Measurements from ENCODE around the gene DHX38. TPM values are rescaled to one million over a fixed set of nuclear protein-coding genes. Genes with fewer than 3 reads are reported as not detected.
"Not testable (repeated sequence)": the region's sequence is repeated elsewhere in the genome, so short reads cannot be mapped to it uniquely, and the experiment has no call there.

The DHX38 gene
- total and polyA plus RNA-seq, 3 experiments from 2014 or later, result 32.7 to 98.3 (median 93.6) TPM

GRCh38 chr16:72055911-72056310 lies 37.7 kb upstream of the DHX38 start:
- H3K9me3 ChIP-seq (ENCODE audit: low read length), result no peaks in the 10 kb centered on the region
- no peaks in the 10 kb centered on the region for H3K27me3 ChIP-seq (ENCODE audit: insufficient read depth, low read length, poor library complexity, severe bottlenecking)
- Mint-ChIP-seq H3K36me3 (no peaks in the 10 kb centered on the region), H3K4me3 (no peak overlapping the region), H3K4me1 (no peaks in the 10 kb centered on the region), H3K27me3 (no peaks in the 10 kb centered on the region), H3K9me3 (peaks cover 0 to 2% (median 0%) of the 10 kb centered on the region in 5 donors), H3K27ac (peak overlapping the region in 1 of 8 donors; percentile 26)
- no peaks in the 10 kb centered on the region for H3K4me1 ChIP-seq (ENCODE audit: insufficient read depth, low read length)
- no peak for DNase-seq
- H3K27ac ChIP-seq (ENCODE audit: low read depth, low read length), result no peak overlapping the region
- ChIA-PET POLR2A (no interaction called here), CTCF (no interaction called here)
- H3K36me3 ChIP-seq (ENCODE audit: insufficient read depth, low read length), result no peaks in the 10 kb centered on the region
- no peak overlapping the region for H3K4me3 ChIP-seq (ENCODE audit: low read length)

DNA sequence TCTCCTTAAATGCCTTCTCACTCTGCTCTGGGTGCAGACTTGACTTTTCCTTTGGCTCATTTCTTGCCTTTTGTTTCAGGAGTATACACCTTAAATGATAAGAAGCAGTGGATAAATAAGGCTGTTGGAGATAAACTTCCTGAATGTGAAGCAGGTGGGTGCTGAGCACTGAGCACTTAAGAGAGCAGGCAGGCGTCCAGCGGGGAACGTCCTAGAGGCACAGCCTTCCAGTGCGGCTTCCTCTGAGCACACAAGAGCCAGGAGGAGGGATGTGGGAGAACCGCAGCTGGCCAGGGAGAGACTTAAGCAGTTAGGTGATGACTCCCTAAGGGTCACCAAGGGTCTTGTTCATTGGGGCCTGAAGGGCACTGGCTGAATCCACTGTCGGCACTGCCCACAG lies 36.3 kb upstream of the DHX38 start:
- H3K9me3 Mint-ChIP-seq; H3K4me1 ChIP-seq (ENCODE audit: insufficient read depth, low read length); POLR2A ChIA-PET; H3K4me3 Mint-ChIP-seq; CTCF ChIA-PET; H3K27ac ChIP-seq (ENCODE audit: low read depth, low read length); H3K9me3 ChIP-seq (ENCODE audit: low read length); H3K4me1 Mint-ChIP-seq; H3K36me3 ChIP-seq (ENCODE audit: insufficient read depth, low read length); DNase-seq; H3K4me3 ChIP-seq (ENCODE audit: low read length); H3K27me3 ChIP-seq (ENCODE audit: insufficient read depth, low read length, poor library complexity, severe bottlenecking); H3K27ac Mint-ChIP-seq; H3K36me3 Mint-ChIP-seq; H3K27me3 Mint-ChIP-seq: not testable (repeated sequence)

DNA sequence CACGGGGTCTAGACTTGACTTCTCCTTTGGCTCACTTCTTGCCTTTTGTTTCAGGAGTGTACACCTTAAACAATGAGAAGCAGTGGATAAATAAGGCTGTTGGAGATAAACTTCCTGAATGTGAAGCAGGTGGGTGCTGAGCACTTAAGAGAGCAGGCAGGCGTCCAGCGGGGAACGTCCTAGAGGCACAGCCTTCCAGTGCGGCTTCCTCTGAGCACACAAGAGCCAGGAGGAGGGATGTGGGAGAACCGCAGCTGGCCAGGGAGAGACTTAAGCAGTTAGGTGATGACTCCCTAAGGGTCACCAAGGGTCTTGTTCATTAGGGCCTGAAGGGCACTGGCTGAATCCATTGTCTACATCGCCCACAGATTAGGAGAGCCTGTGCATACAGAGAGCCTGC lies 34.6 kb upstream of the DHX38 start:
- POLR2A ChIA-PET; H3K27ac ChIP-seq (ENCODE audit: low read depth, low read length); H3K4me1 ChIP-seq (ENCODE audit: insufficient read depth, low read length); CTCF ChIA-PET; H3K36me3 ChIP-seq (ENCODE audit: insufficient read depth, low read length); H3K36me3 Mint-ChIP-seq; H3K27me3 Mint-ChIP-seq; H3K27ac Mint-ChIP-seq; H3K9me3 Mint-ChIP-seq; H3K4me3 ChIP-seq (ENCODE audit: low read length); H3K4me3 Mint-ChIP-seq; H3K9me3 ChIP-seq (ENCODE audit: low read length); DNase-seq; H3K4me1 Mint-ChIP-seq; H3K27me3 ChIP-seq (ENCODE audit: insufficient read depth, low read length, poor library complexity, severe bottlenecking): not testable (repeated sequence)

- Mint-ChIP-seq H3K27me3 (no peaks in the 10 kb centered on the region), H3K4me1 (no peaks in the 10 kb centered on the region), H3K4me3 (no peak overlapping the region), H3K9me3 (no peaks in the 10 kb centered on the region), H3K36me3 (peaks cover 4 to 7% (median 5%) of the 10 kb centered on the region in 3 donors), H3K27ac (no peak overlapping the region)
- H3K27ac ChIP-seq (ENCODE audit: low read depth, low read length), result no peak overlapping the region
- no peaks in the 10 kb centered on the region for H3K27me3 ChIP-seq (ENCODE audit: insufficient read depth, low read length, poor library complexity, severe bottlenecking)
- no peaks in the 10 kb centered on the region for H3K36me3 ChIP-seq (ENCODE audit: insufficient read depth, low read length)
- H3K4me1 ChIP-seq (ENCODE audit: insufficient read depth, low read length), result no peaks in the 10 kb centered on the region
- H3K9me3 ChIP-seq (ENCODE audit: low read length), result no peaks in the 10 kb centered on the region
- no peak overlapping the region for H3K4me3 ChIP-seq (ENCODE audit: low read length)
- CTCF ChIA-PET, result no interaction called here
- POLR2A ChIA-PET, result no interaction called here
- no peak for DNase-seq
These were observed 33.2 kb upstream of the DHX38 start for GRCh38 chr16:72060405-72060804.

GRCh38 chr16:72061564-72061963 lies 32.1 kb upstream of the DHX38 start:
- Histone ChIP-seq H3K4me1 (ENCODE audit: insufficient read depth, low read length) (no peaks in the 10 kb centered on the region), H3K4me3 (ENCODE audit: low read length) (no peak overlapping the region), H3K36me3 (ENCODE audit: insufficient read depth, low read length) (no peaks in the 10 kb centered on the region), H3K27me3 (ENCODE audit: insufficient read depth, low read length, poor library complexity, severe bottlenecking) (no peaks in the 10 kb centered on the region), H3K9me3 (ENCODE audit: low read length) (no peaks in the 10 kb centered on the region), H3K27ac (ENCODE audit: low read depth, low read length) (no peak overlapping the region)
- ChIA-PET CTCF (no interaction called here), POLR2A (no interaction called here)
- Mint-ChIP-seq H3K4me3 (no peak overlapping the region), H3K9me3 (no peaks in the 10 kb centered on the region), H3K36me3 (peaks cover 4 to 7% (median 5%) of the 10 kb centered on the region in 3 donors), H3K4me1 (no peaks in the 10 kb centered on the region), H3K27ac (no peak overlapping the region), H3K27me3 (no peaks in the 10 kb centered on the region)
- no peak for DNase-seq

DNA sequence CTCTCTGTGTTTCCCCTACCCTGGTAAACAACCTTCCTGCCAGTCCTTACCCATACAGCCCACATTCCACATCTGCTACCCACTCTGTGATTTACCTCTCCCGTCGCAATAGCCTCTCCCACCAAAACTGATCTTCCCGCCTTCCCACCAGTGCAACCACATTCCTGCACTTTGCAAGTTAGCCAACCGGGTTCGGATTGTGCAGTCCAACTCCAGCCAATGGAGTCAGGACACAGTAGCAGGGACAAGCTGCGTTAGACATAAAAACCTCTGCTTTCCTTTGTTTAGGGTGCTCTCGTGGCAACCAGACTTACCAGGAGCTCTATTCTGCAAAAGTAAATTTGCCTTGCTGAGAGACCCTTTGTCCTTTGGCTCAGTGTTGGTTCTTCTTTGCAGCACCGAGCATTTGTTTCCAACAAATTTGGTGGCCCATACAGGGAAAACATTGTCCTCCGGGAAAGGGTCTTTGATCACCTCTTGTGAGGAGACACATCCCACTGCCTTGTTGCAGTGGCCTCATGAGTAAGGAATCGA lies 29.2 kb upstream of the DHX38 start:
- CTCF ChIA-PET, result no interaction called here
- Mint-ChIP-seq H3K36me3 (peaks cover 4 to 7% (median 5%) of the 10 kb centered on the region in 3 donors), H3K27ac (peak overlapping the region in 1 of 8 donors; percentile 63), H3K4me3 (no peak overlapping the region), H3K9me3 (no peaks in the 10 kb centered on the region), H3K27me3 (no peaks in the 10 kb centered on the region), H3K4me1 (no peaks in the 10 kb centered on the region)
- Histone ChIP-seq H3K36me3 (ENCODE audit: insufficient read depth, low read length) (no peaks in the 10 kb centered on the region), H3K27ac (ENCODE audit: low read depth, low read length) (no peak overlapping the region), H3K4me3 (ENCODE audit: low read length) (no peak overlapping the region), H3K9me3 (ENCODE audit: low read length) (no peaks in the 10 kb centered on the region), H3K27me3 (ENCODE audit: insufficient read depth, low read length, poor library complexity, severe bottlenecking) (no peaks in the 10 kb centered on the region), H3K4me1 (ENCODE audit: insufficient read depth, low read length) (no peaks in the 10 kb centered on the region)
- no peak for DNase-seq
- POLR2A ChIA-PET, result no interaction called here

DNA sequence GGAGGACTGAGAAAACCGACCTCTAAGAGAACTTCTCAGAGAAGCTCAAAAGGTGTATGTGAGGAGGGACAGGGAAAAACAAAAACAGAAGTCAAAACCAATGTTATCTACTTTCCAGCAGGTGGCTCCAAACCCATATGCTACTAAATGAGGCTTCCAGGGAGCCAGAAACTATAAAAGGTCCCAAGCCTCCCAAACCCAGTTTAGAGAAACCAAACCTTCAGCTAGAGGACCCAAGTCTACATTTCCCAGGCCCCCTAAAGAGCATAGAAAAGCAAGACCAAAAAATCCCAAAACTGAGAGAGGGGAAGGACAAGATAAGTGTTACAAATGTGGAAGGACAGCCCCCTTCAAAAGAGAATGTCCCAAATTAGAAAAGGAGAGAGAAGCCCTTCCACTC lies 26.9 kb upstream of the DHX38 start:
- H3K9me3 ChIP-seq (ENCODE audit: low read length), result no peaks in the 10 kb centered on the region
- H3K36me3 Mint-ChIP-seq, result peaks cover 4 to 9% (median 5%) of the 10 kb centered on the region in 3 donors
- no peak overlapping the region for H3K4me3 Mint-ChIP-seq
- H3K9me3 Mint-ChIP-seq, result no peaks in the 10 kb centered on the region
- H3K27me3 Mint-ChIP-seq, result no peaks in the 10 kb centered on the region
- H3K27ac Mint-ChIP-seq, result peak overlapping the region in 2 of 8 donors; percentile 38 to 77
- H3K27ac ChIP-seq (ENCODE audit: low read depth, low read length), result no peak overlapping the region
- ChIA-PET POLR2A (interaction anchor here (0.6 kb wide), 1 partner anchor 776 kb away, joined by 3 read pairs; no protein-coding TSS in a partner anchor), CTCF (interaction anchor here (1.1 to 1.3 kb wide), 3 partner anchors 20 to 31 kb away, joined by 3 to 5 read pairs (median 3); no protein-coding TSS in a partner anchor)
- H3K4me1 Mint-ChIP-seq, result no peaks in the 10 kb centered on the region
- no peak overlapping the region for H3K4me3 ChIP-seq (ENCODE audit: low read length)
- no peaks in the 10 kb centered on the region for H3K4me1 ChIP-seq (ENCODE audit: insufficient read depth, low read length)
- H3K27me3 ChIP-seq (ENCODE audit: insufficient read depth, low read length, poor library complexity, severe bottlenecking), result no peaks in the 10 kb centered on the region
- no peaks in the 10 kb centered on the region for H3K36me3 ChIP-seq (ENCODE audit: insufficient read depth, low read length)
- peak in 2 of 5 donors; percentile 5 to 17 for DNase-seq

DNA sequence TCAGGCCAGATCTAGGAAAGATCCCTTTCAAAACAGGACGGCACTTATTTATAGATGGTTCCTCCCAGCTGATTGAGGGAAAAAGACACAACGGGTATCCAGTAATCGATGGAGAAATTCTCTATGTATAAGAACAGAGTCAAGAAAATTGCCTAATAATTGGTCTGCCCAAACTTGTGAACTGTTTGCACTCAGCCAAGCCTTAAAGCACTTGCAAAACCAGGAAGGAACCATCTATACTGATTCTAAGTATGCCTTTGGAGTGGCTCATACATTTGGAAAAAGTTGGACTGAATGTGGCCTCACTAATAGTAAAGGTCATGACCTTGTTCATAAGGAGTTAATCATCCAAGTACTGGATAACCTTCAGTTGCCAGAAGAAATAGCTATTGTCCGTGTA lies 24.7 kb upstream of the DHX38 start:
- Mint-ChIP-seq H3K36me3 (peaks cover 4 to 8% (median 4%) of the 10 kb centered on the region in 3 donors), H3K4me3 (no peak overlapping the region), H3K4me1 (no peaks in the 10 kb centered on the region), H3K27me3 (no peaks in the 10 kb centered on the region), H3K9me3 (no peaks in the 10 kb centered on the region), H3K27ac (no peak overlapping the region)
- Histone ChIP-seq H3K4me1 (ENCODE audit: insufficient read depth, low read length) (no peaks in the 10 kb centered on the region), H3K27me3 (ENCODE audit: insufficient read depth, low read length, poor library complexity, severe bottlenecking) (no peaks in the 10 kb centered on the region), H3K9me3 (ENCODE audit: low read length) (no peaks in the 10 kb centered on the region), H3K27ac (ENCODE audit: low read depth, low read length) (no peak overlapping the region), H3K36me3 (ENCODE audit: insufficient read depth, low read length) (no peaks in the 10 kb centered on the region), H3K4me3 (ENCODE audit: low read length) (no peak overlapping the region)
- DNase-seq, result no peak
- CTCF ChIA-PET, result no interaction called here
- POLR2A ChIA-PET, result no interaction called here
